ENCODE data around the gene METRN.

METRN gene

GRCh38 chr16:762595-763268, 47.8 kb downstream of the METRN start:
- TF ChIP-seq CTCF (IDR thresholded peaks at IDR 0.05; ENCODE audit: control insufficient read depth, insufficient read depth, low read depth, low read length, missing control alignments) = no peak
- DNase-seq (ENCODE audit: low read depth) = no peak

GRCh38 chr16:763369-764183, 48.7 kb downstream of the METRN start:
- TF ChIP-seq CTCF (IDR thresholded peaks at IDR 0.05; ENCODE audit: control insufficient read depth, insufficient read depth, low read depth, low read length, missing control alignments) = no peak
- H3K4me3 ChIP-seq (ENCODE audit: control insufficient read depth, low read depth, low read length) = no peak overlapping the region
- no peak for DNase-seq (ENCODE audit: low read depth)

More at GRCh38 chr16:762595-763268, 47.8 kb downstream of the METRN start:
- H3K4me3 ChIP-seq (ENCODE audit: control insufficient read depth, low read depth, low read length) = no peak overlapping the region

- H3K4me3 ChIP-seq (ENCODE audit: control insufficient read depth, low read depth, low read length) = no peak overlapping the region
- no peak for TF ChIP-seq CTCF (IDR thresholded peaks at IDR 0.05; ENCODE audit: control insufficient read depth, insufficient read depth, low read depth, low read length, missing control alignments)
- no peak for DNase-seq (ENCODE audit: low read depth)
These were observed 49.3 kb downstream of the METRN start for GRCh38 chr16:764184-764750.

- no peak for TF ChIP-seq CTCF (IDR thresholded peaks at IDR 0.05; ENCODE audit: control insufficient read depth, insufficient read depth, low read depth, low read length, missing control alignments)
- H3K4me3 ChIP-seq (ENCODE audit: control insufficient read depth, low read depth, low read length) = no peak overlapping the region
- no peak for DNase-seq (ENCODE audit: low read depth)
These were observed 50.0 kb downstream of the METRN start for GRCh38 chr16:764848-765487.

- no peak for DNase-seq (ENCODE audit: low read depth)
- no peak overlapping the region for H3K4me3 ChIP-seq (ENCODE audit: control insufficient read depth, low read depth, low read length)
- no peak for TF ChIP-seq CTCF (IDR thresholded peaks at IDR 0.05; ENCODE audit: control insufficient read depth, insufficient read depth, low read depth, low read length, missing control alignments)
These were observed 50.6 kb downstream of the METRN start for GRCh38 chr16:765488-765865.

- DNase-seq (ENCODE audit: low read depth) = no peak
- no peak overlapping the region for H3K4me3 ChIP-seq (ENCODE audit: control insufficient read depth, low read depth, low read length)
These were observed 51.3 kb downstream of the METRN start for GRCh38 chr16:766008-766819.

More at GRCh38 chr16:766008-766819, 51.3 kb downstream of the METRN start:
- TF ChIP-seq CTCF (IDR thresholded peaks at IDR 0.05; ENCODE audit: control insufficient read depth, insufficient read depth, low read depth, low read length, missing control alignments) = no peak

Measured in AG09309 (cell line).